IMR-90 (cell line): ENCODE results near the gene FXYD5. TPM values are rescaled to one million over a fixed set of nuclear protein-coding genes. Genes with fewer than 3 reads are reported as not detected.
A peak's percentile ranks its signal among the peaks of the same experiment; 100 is the strongest.

Source experiments
- ATAC-seq: fragments of 200-7000 bp; cut with Tn5 transposase; 2 replicates; pipeline ENCODE4 v1.9.1; 2020; ENCODE audit warnings: low read depth, mild to moderate bottlenecking, moderate library complexity
- BruUV-seq: library from RNA; stranded (reverse); fragments of 400-500 nt; replicated peaks from 2 replicates; lab custom pipeline; 2021; lab: Mats Ljungman, UMichigan
- CTCF ChIA-PET: fragments of 300-600 bp; formaldehyde crosslinking; extraction: SDS; loops from one replicate; lab custom pipeline; 2021; ENCODE audit warnings: antibody characterized with exemption; lab: Yijun Ruan, JAX
- POLR2A ChIA-PET: fragments of 300-600 bp; sonication (Branson Sonifier 250); formaldehyde crosslinking; loops from one replicate; lab custom pipeline; 2022; ENCODE audit warnings: antibody characterized with exemption; ENCODE audit not compliant: unreplicated experiment; lab: Charles Lee
- DNase-seq: peaks from one replicate; pipeline ENCODE4 v3.0.0; 2013
- H2AFZ ChIP-seq: replicated peaks from 2 replicates; pipeline ENCODE3; 2013; ENCODE audit warnings: low read length, mild to moderate bottlenecking; ENCODE audit not compliant: poor library complexity
- H2AK5ac ChIP-seq: 2 replicates; pipeline ENCODE4 v1.6.1; 2013; ENCODE audit warnings: low read depth, low read length, inconsistent platforms
- H2AK9ac ChIP-seq: replicated peaks from 2 replicates; pipeline ENCODE3; 2013; ENCODE audit warnings: mild to moderate bottlenecking, low read depth, low read length, moderate library complexity; ENCODE audit not compliant: poor library complexity
- H2BK120ac ChIP-seq: 2 replicates; pipeline ENCODE4 v1.6.1; 2013; ENCODE audit warnings: low read depth, low read length, inconsistent platforms
- H2BK15ac ChIP-seq: 3 replicates; pipeline ENCODE4 v1.6.1; 2013; ENCODE audit warnings: low read depth, low read length, inconsistent platforms
- H2BK20ac ChIP-seq: 2 replicates; pipeline ENCODE4 v1.6.1; 2013; ENCODE audit warnings: low read depth, mild to moderate bottlenecking, inconsistent platforms, low read length, moderate library complexity
- H2BK5ac ChIP-seq: 2 replicates; pipeline ENCODE4 v1.6.1; 2013; ENCODE audit warnings: mild to moderate bottlenecking, low read depth, low read length, inconsistent platforms; ENCODE audit not compliant: poor library complexity, severe bottlenecking
- H3K14ac ChIP-seq: replicated peaks from 2 replicates; pipeline ENCODE4 v1.6.1; 2013; ENCODE audit warnings: low read depth, low read length, inconsistent platforms
- H3K18ac ChIP-seq: 2 replicates; pipeline ENCODE4 v1.6.1; 2013; ENCODE audit warnings: low read depth, low read length, control low read depth
- H3K23ac ChIP-seq: 2 replicates; pipeline ENCODE4 v1.6.1; 2013; ENCODE audit warnings: low read depth, low read length, inconsistent platforms
- H3K27ac ChIP-seq: 2 replicates; pipeline ENCODE4 v1.5.1; 2013; ENCODE audit warnings: mild to moderate bottlenecking, control low read depth, low read length; ENCODE audit not compliant: insufficient read depth
- H3K27me3 ChIP-seq: 2 replicates; pipeline ENCODE4 v1.6.1; 2013; ENCODE audit warnings: low read length; ENCODE audit not compliant: control insufficient read depth, insufficient read depth
- H3K36me3 ChIP-seq: 2 replicates; pipeline ENCODE4 v1.6.1; 2013; ENCODE audit warnings: low read length, mixed read lengths; ENCODE audit not compliant: control insufficient read depth, insufficient read depth
- H3K4ac ChIP-seq: 2 replicates; pipeline ENCODE4 v1.6.1; 2013; ENCODE audit warnings: low read depth, low read length, inconsistent platforms
- H3K4me1 ChIP-seq: 2 replicates; pipeline ENCODE4 v1.6.1; 2013; ENCODE audit warnings: low read length, mixed read lengths; ENCODE audit not compliant: control insufficient read depth, insufficient read depth
- H3K4me2 ChIP-seq: 2 replicates; pipeline ENCODE4 v1.6.1; 2013; ENCODE audit warnings: low read depth, mild to moderate bottlenecking, control low read depth, low read length, moderate library complexity
- H3K4me3 ChIP-seq: 2 replicates; pipeline ENCODE4 v1.5.1; 2013; ENCODE audit warnings: low read depth, mild to moderate bottlenecking, control low read depth, low read length, moderate library complexity; ENCODE audit not compliant: insufficient read depth
- H3K56ac ChIP-seq: 2 replicates; pipeline ENCODE4 v1.6.1; 2013; ENCODE audit warnings: low read length, inconsistent platforms; ENCODE audit not compliant: insufficient read depth; ENCODE audit errors: extremely low read depth
- H3K79me1 ChIP-seq, 2 experiments: 2 replicates each; pipeline ENCODE4 v1.6.1; 2013; ENCODE audit warnings: low read length in 2 of 2, inconsistent platforms in 1 of 2, low read depth in 1 of 2
- H3K9ac ChIP-seq: 2 replicates; pipeline ENCODE4 v1.6.1; 2013; ENCODE audit warnings: low read depth, low read length, control low read depth
- H3K9me1 ChIP-seq: 2 replicates; pipeline ENCODE4 v1.6.1; 2013; ENCODE audit warnings: low read length, inconsistent platforms; ENCODE audit not compliant: insufficient read depth
- H3K9me3 ChIP-seq: 2 replicates; pipeline ENCODE4 v1.6.1; 2013; ENCODE audit warnings: low read length; ENCODE audit not compliant: control insufficient read depth, insufficient read depth
- H4K20me1 ChIP-seq: 2 replicates; pipeline ENCODE4 v1.6.1; 2013; ENCODE audit warnings: low read length, inconsistent platforms; ENCODE audit not compliant: insufficient read depth
- H4K5ac ChIP-seq: 2 replicates; pipeline ENCODE4 v1.6.1; 2013; ENCODE audit warnings: mild to moderate bottlenecking, low read depth, low read length, control low read depth
- H4K8ac ChIP-seq, 2 experiments: 2 replicates each; pipeline ENCODE4 v1.6.1; 2013; ENCODE audit warnings: low read depth in 2 of 2, low read length in 2 of 2, control low read depth in 1 of 2, inconsistent platforms in 1 of 2
- H4K91ac ChIP-seq: 2 replicates; pipeline ENCODE4 v1.6.1; 2013; ENCODE audit warnings: low read depth, low read length, inconsistent platforms; ENCODE audit not compliant: insufficient read depth
- BHLHE40 ChIP-seq: fragments of 150-350 bp; IDR thresholded peaks from 2 replicates; pipeline ENCODE4 v1.6.1; 2016; ENCODE audit warnings: mild to moderate bottlenecking, low read depth, low read length
- CEBPB ChIP-seq: IDR thresholded peaks from 2 replicates; pipeline ENCODE4 v1.6.1; 2012; ENCODE audit warnings: low read depth, low read length, improper control_type of control experiment
- CHD1 ChIP-seq: IDR thresholded peaks from 2 replicates; pipeline ENCODE4 v1.6.1; 2012; ENCODE audit warnings: low read depth, low read length, improper control_type of control experiment
- FOS ChIP-seq: fragments of 150-350 bp; IDR thresholded peaks from 2 replicates; pipeline ENCODE4 v1.6.1; 2016; ENCODE audit warnings: low read depth, low read length
- RAD21 ChIP-seq: IDR thresholded peaks from 2 replicates; pipeline ENCODE4 v1.6.1; 2012; ENCODE audit warnings: low read length, improper control_type of control experiment
- RFX5 ChIP-seq: IDR thresholded peaks from 2 replicates; pipeline ENCODE4 v1.8.0; 2012; ENCODE audit warnings: low read depth, mild to moderate bottlenecking, low read length, moderate library complexity
- SMC3 ChIP-seq: fragments of 150-350 bp; IDR thresholded peaks from 2 replicates; pipeline ENCODE4 v1.6.1; 2016; ENCODE audit warnings: low read depth, mild to moderate bottlenecking, antibody characterized with exemption, low read length, moderate library complexity
- WGBS, 2 experiments: methylation state at CpG; one replicate each; pipeline versions ENCODE4 v1.1.5 to v1.1.7; 2013; ENCODE audit warnings: missing lambda C conversion rate in 2 of 2; ENCODE audit not compliant: insufficient read length in 1 of 2; ENCODE audit errors: extremely low coverage in 2 of 2; 5-methylcytosine and 5-hydroxymethylcytosine counted together
- dilution Hi-C: fragments of 300-500 bp; cut with HindIII; formaldehyde crosslinking; loops from one replicate; pipeline ENCODE4 v1.14.3; 2018; ENCODE audit warnings: low sequenced_read_pairs; ENCODE audit not compliant: unreplicated experiment
- in situ Hi-C: fragments of 300-500 bp; cut with MboI; formaldehyde crosslinking; loops from 3 replicates; pipeline ENCODE4 v1.14.3; 2019; ENCODE audit warnings: low sequenced_read_pairs, inconsistent platforms, mixed read lengths
- intact Hi-C: fragments of 100-400 bp; cut with micrococcal nuclease; formaldehyde crosslinking; loops from 2 replicates; pipeline ENCODE4 v1.10.0; 2022
- polyA plus RNA-seq, 3 experiments: library from polyadenylated mRNA; depleted of rRNA; stranded (reverse); fragments of >200 nt; gene quantifications; 2 replicates each; pipeline ENCODE4 v1.2.3, GENCODE V29; 2012; ENCODE audit warnings: low replicate concordance in 1 of 3
- total RNA-seq: library from RNA; depleted of rRNA; stranded (reverse); fragments of >200 nt; gene quantifications from 2 replicates; pipeline ENCODE4 v1.2.3, GENCODE V29; 2012
- TF ChIP-seq, protein P1 (sequence below): fragments of 150-350 bp; IDR thresholded peaks from 2 replicates; pipeline ENCODE4 v1.6.1; 2017; ENCODE audit warnings: mild to moderate bottlenecking, antibody characterized with exemption, low read length, low read depth
- TF ChIP-seq, protein P2 (sequence below): fragments of 150-350 bp; IDR thresholded peaks from 2 replicates; pipeline ENCODE4 v1.6.1; 2016; ENCODE audit warnings: low read depth, mild to moderate bottlenecking, low read length, moderate library complexity, borderline replicate concordance

FXYD5 gene
- total and polyA plus RNA-seq, 2 of the 4 experiments (the other 2 are of a cell fraction), result 53.6 to 245 TPM

DNA sequence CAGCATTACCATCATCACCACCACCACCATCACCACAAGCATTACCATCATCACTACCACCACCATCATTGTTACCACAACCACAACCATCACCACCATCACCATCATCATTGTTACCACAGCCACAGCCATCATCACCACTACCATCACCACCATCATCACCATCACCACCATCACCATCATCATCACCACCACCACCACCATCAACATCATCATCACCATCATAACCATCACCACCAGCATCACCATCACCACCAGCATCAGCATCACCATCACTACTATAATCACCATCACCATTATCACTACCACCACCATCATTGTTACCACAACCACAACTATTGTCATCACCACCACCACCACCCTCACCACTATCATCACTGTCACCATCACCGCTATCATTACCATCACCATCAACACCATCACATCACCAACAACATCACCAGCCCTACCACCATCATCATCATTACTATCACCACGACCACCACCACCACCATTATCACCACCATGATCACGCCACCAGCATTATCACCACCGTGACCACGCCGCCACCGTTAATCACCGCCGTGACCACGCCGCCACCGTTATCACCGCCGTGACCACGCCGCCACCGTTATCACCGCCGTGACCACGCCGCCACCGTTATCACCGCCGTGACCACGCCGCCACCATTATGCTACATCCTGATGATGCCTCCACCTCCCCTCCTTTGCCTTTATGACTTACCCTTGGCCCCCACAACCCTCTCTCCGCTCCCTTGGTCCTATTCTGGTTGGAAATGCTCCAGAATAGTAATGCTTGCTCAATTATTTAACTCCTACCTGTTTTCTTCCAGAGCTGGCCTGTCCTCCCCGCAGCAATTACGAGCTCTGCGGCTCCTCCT, 48.9 kb upstream of the FXYD5 start:
- WGBS, 2 experiments, result 78% methylated on average over 8 of the region's 30 CpGs; no CpG with 5 or more reads in 1 of the 2 experiments

More for the DNA sequence above, 48.9 kb upstream of the FXYD5 start:
- Histone ChIP-seq H3K4me1 (no peaks in the 10 kb centered on the region), H4K5ac (no peak overlapping the region), H2BK120ac (no peak overlapping the region), H3K27ac (no peak overlapping the region), H3K14ac (no peak overlapping the region), H3K36me3 (no peaks in the 10 kb centered on the region), H3K79me1 (no peaks in the 10 kb centered on the region), H4K91ac (no peak overlapping the region), H3K56ac (no peak overlapping the region), H3K4ac (no peak overlapping the region), H3K9ac (no peak overlapping the region), H3K4me3 (no peak overlapping the region), H2AK5ac (no peak overlapping the region), H3K4me2 (no peak overlapping the region), H2AFZ (peak overlapping the region; percentile 14), H3K27me3 (no peaks in the 10 kb centered on the region; the same call in 1 of the 2 replicates), H4K8ac (no peak overlapping the region), H2BK5ac (no peak overlapping the region), H3K9me1 (no peaks in the 10 kb centered on the region), H3K23ac (no peak overlapping the region), H2BK20ac (no peak overlapping the region), H3K9me3 (peaks cover 5% of the 10 kb centered on the region; the same call in 1 of the 2 replicates), H2AK9ac (no peak overlapping the region), H4K20me1 (no peaks in the 10 kb centered on the region), H2BK15ac (no peak overlapping the region), H3K18ac (no peak overlapping the region)
- no TSS peak for BruUV-seq
- ChIA-PET POLR2A (no interaction called here), CTCF (no interaction called here)
- DNase-seq, result no peak
- dilution Hi-C loops (no loop called here), in situ Hi-C loops (no loop called here), intact Hi-C loops (no loop called here)
- no peak for ATAC-seq
- no peak for TF ChIP-seq FOS
- TF ChIP-seq, protein P1, sequence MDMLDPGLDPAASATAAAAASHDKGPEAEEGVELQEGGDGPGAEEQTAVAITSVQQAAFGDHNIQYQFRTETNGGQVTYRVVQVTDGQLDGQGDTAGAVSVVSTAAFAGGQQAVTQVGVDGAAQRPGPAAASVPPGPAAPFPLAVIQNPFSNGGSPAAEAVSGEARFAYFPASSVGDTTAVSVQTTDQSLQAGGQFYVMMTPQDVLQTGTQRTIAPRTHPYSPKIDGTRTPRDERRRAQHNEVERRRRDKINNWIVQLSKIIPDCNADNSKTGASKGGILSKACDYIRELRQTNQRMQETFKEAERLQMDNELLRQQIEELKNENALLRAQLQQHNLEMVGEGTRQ, result no peak
- no peak for TF ChIP-seq RAD21
- TF ChIP-seq, protein P2, sequence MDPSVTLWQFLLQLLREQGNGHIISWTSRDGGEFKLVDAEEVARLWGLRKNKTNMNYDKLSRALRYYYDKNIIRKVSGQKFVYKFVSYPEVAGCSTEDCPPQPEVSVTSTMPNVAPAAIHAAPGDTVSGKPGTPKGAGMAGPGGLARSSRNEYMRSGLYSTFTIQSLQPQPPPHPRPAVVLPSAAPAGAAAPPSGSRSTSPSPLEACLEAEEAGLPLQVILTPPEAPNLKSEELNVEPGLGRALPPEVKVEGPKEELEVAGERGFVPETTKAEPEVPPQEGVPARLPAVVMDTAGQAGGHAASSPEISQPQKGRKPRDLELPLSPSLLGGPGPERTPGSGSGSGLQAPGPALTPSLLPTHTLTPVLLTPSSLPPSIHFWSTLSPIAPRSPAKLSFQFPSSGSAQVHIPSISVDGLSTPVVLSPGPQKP, result no peak
- no peak for TF ChIP-seq CHD1
- TF ChIP-seq CEBPB, result no peak
- no peak for TF ChIP-seq RFX5
- no peak for TF ChIP-seq BHLHE40
- no peak for TF ChIP-seq SMC3
